SK-N-SH treated with all-trans-retinoic acid at 6 μM for 48 hours (cell line): ENCODE results near the gene ACTR10.

ENCODE experiments used
- ATAC-seq: fragments of 200-7000 bp; cut with Tn5 transposase; 3 replicates; pipeline ENCODE4 v1.9.1; 2020; ENCODE audit warnings: mild to moderate bottlenecking, moderate library complexity
- ARNTL ChIP-seq: fragments of 450-650 bp; formaldehyde crosslinking; IDR thresholded peaks from 2 replicates; pipeline ENCODE4 v1.5.0; 2020; ENCODE audit warnings: low read depth, mild to moderate bottlenecking, moderate library complexity, borderline replicate concordance
- BACH2 ChIP-seq: fragments of 250-450 bp; sonication (Bioruptor Pico); IDR thresholded peaks from 2 replicates; pipeline ENCODE4 v1.9.0; 2021; ENCODE audit warnings: mild to moderate bottlenecking, borderline replicate concordance
- CSDC2 ChIP-seq: fragments of 250-450 bp; sonication (Bioruptor Pico); IDR thresholded peaks from 2 replicates; pipeline ENCODE4 v1.5.0; 2020; ENCODE audit warnings: mild to moderate bottlenecking, moderate library complexity
- CSRNP3 ChIP-seq: fragments of 250-450 bp; sonication (Bioruptor Pico); IDR thresholded peaks from 2 replicates; pipeline ENCODE4 v1.5.1; 2021; ENCODE audit warnings: mild to moderate bottlenecking, moderate library complexity
- ESRRG ChIP-seq: fragments of 250-450 bp; sonication (Bioruptor Pico); IDR thresholded peaks from 2 replicates; pipeline ENCODE4 v1.6.1; 2021; ENCODE audit warnings: mild to moderate bottlenecking
- GLIS3 ChIP-seq: fragments of 250-450 bp; sonication (Bioruptor Pico); IDR thresholded peaks from 2 replicates; pipeline ENCODE4 v1.5.0; 2020; ENCODE audit warnings: mild to moderate bottlenecking, moderate library complexity
- OSR1 ChIP-seq: fragments of 250-450 bp; sonication (Bioruptor Pico); IDR thresholded peaks from 2 replicates; pipeline ENCODE4 v1.8.0; 2022; ENCODE audit warnings: moderate library complexity, mild to moderate bottlenecking, inconsistent platforms
- PPARA ChIP-seq: fragments of 250-450 bp; sonication (Bioruptor Pico); IDR thresholded peaks from 2 replicates; pipeline ENCODE4 v1.5.0; 2020; ENCODE audit warnings: mild to moderate bottlenecking, borderline replicate concordance
- RARB ChIP-seq: fragments of 250-450 bp; sonication (Bioruptor Pico); IDR thresholded peaks from 2 replicates; pipeline ENCODE4 v1.8.0; 2021; ENCODE audit warnings: mild to moderate bottlenecking, moderate library complexity
- SNAI2 ChIP-seq: fragments of 250-450 bp; sonication (Bioruptor Pico); IDR thresholded peaks from 2 replicates; pipeline ENCODE4 v1.5.0; 2020; ENCODE audit warnings: mild to moderate bottlenecking, moderate library complexity
- TCF4 ChIP-seq: fragments of 250-450 bp; sonication (Bioruptor Pico); IDR thresholded peaks from 2 replicates; pipeline ENCODE4 v1.8.0; 2021; ENCODE audit warnings: mild to moderate bottlenecking, moderate library complexity, borderline replicate concordance
- TOX ChIP-seq: fragments of 250-450 bp; sonication (Bioruptor Pico); IDR thresholded peaks from 2 replicates; pipeline ENCODE4 v1.8.0; 2021; ENCODE audit warnings: mild to moderate bottlenecking, moderate library complexity, borderline replicate concordance
- TSHZ2 ChIP-seq: fragments of 250-450 bp; sonication (Bioruptor Pico); IDR thresholded peaks from 2 replicates; pipeline ENCODE4 v1.5.0; 2020; ENCODE audit warnings: mild to moderate bottlenecking, moderate library complexity
- ZC3H10 ChIP-seq: fragments of 250-450 bp; sonication (Bioruptor Pico); IDR thresholded peaks from 2 replicates; pipeline ENCODE4 v1.5.1; 2021; ENCODE audit warnings: mild to moderate bottlenecking, moderate library complexity
- ZFP3 ChIP-seq: fragments of 250-450 bp; sonication (Bioruptor Pico); IDR thresholded peaks from 2 replicates; pipeline ENCODE4 v1.5.0; 2020; ENCODE audit warnings: mild to moderate bottlenecking, moderate library complexity
- ZFP30 ChIP-seq: fragments of 450-650 bp; formaldehyde crosslinking; IDR thresholded peaks from 2 replicates; pipeline ENCODE4 v1.5.0; 2022; ENCODE audit warnings: mild to moderate bottlenecking, moderate library complexity
- ZNF565 ChIP-seq: fragments of 450-650 bp; formaldehyde crosslinking; conservative IDR thresholded peaks from 2 replicates; pipeline ENCODE4 v1.5.0; 2020; ENCODE audit warnings: low read depth, mild to moderate bottlenecking, moderate library complexity
- ZNF70 ChIP-seq: fragments of 450-650 bp; formaldehyde crosslinking; IDR thresholded peaks from 2 replicates; pipeline ENCODE4 v1.5.0; 2020; ENCODE audit warnings: mild to moderate bottlenecking, moderate library complexity
- ZNF8 ChIP-seq: fragments of 450-650 bp; formaldehyde crosslinking; IDR thresholded peaks from 2 replicates; pipeline ENCODE4 v1.5.0; 2020; ENCODE audit warnings: mild to moderate bottlenecking, moderate library complexity

ACTR10 gene

GRCh38 chr14:58227096-58227819 lies 27.3 kb downstream of the ACTR10 start:
- TF ChIP-seq PPARA (no peak), BACH2 (no peak), RARB (CRISPR knock-in tag) (no peak), ESRRG (CRISPR knock-in tag) (no peak), CSDC2 (CRISPR knock-in tag) (no peak), ZNF8 (CRISPR knock-in tag) (no peak), SNAI2 (CRISPR knock-in tag) (no peak), ZNF70 (no peak), TSHZ2 (CRISPR knock-in tag) (no peak), TCF4 (CRISPR knock-in tag) (no peak), ZC3H10 (CRISPR knock-in tag) (no peak)
- ATAC-seq, result no peak

GRCh38 chr14:58238252-58239243 lies 38.6 kb downstream of the ACTR10 start:
- no peak for TF ChIP-seq ZNF70
- TF ChIP-seq TOX, result no peak
- no peak for TF ChIP-seq CSRNP3
- no peak for TF ChIP-seq TCF4 (CRISPR knock-in tag)
- TF ChIP-seq ZNF8 (CRISPR knock-in tag), result no peak
- TF ChIP-seq ESRRG (CRISPR knock-in tag), result no peak
- TF ChIP-seq ZNF565 (CRISPR knock-in tag), result no peak
- peak; percentile 7 for ATAC-seq

- peak; percentile 71 for ATAC-seq
These were observed 39.6 kb downstream of the ACTR10 start for GRCh38 chr14:58239244-58240195.

GRCh38 chr14:58243790-58244555 lies 44.0 kb downstream of the ACTR10 start:
- TF ChIP-seq ZFP30 (no peak), GLIS3 (no peak), ZNF8 (CRISPR knock-in tag) (no peak), CSRNP3 (0 out of 2 replicates have a peak, but pooled peaks have one; percentile 22), ARNTL (CRISPR knock-in tag) (no peak), RARB (CRISPR knock-in tag) (no peak), SNAI2 (CRISPR knock-in tag) (no peak), OSR1 (CRISPR knock-in tag) (no peak), CSDC2 (CRISPR knock-in tag) (no peak), ZNF565 (CRISPR knock-in tag) (no peak), ZFP3 (no peak), ZC3H10 (CRISPR knock-in tag) (no peak), ZNF70 (peak; percentile 22; the same call in 1 of the 2 replicates), PPARA (no peak)
- ATAC-seq, result peak; percentile 45

More at GRCh38 chr14:58239244-58240195, 39.6 kb downstream of the ACTR10 start:
- TF ChIP-seq TCF4 (CRISPR knock-in tag) (no peak), ZNF70 (no peak)
